MCF 10A (cell line): ENCODE measurements around the gene PUS3. TPM values are rescaled to one million over a fixed set of nuclear protein-coding genes. Genes with fewer than 3 reads are reported as not detected.

ENCODE experiments used
- BruUV-seq: library from RNA; stranded (reverse); fragments of 400-500 nt; replicated peaks from 2 replicates; lab custom pipeline; 2021; lab: Mats Ljungman, UMichigan
- CTCF ChIA-PET: fragments of 300-600 bp; sonication (Branson Sonifier 250); formaldehyde crosslinking; extraction: SDS; loops from one replicate; lab custom pipeline; 2021; ENCODE audit warnings: antibody characterized with exemption, inconsistent platforms; lab: Yijun Ruan, JAX
- POLR2A ChIA-PET: fragments of 300-600, 350-650 bp; sonication (Branson Sonifier 250); formaldehyde crosslinking; extraction: SDS; loops from one replicate; lab custom pipeline; 2020; ENCODE audit warnings: antibody characterized with exemption, inconsistent platforms; lab: Yijun Ruan, JAX
- DNase-seq: peaks from one replicate; pipeline ENCODE4 v3.0.0-alpha.2; 2018; ENCODE audit not compliant: unreplicated experiment
- H3K27ac Mint-ChIP-seq: one replicate; pipeline ENCODE4 v1.8.0; 2022; ENCODE audit warnings: mild to moderate bottlenecking, low read depth, mixed read lengths; ENCODE audit not compliant: unreplicated experiment
- H3K27me3 Mint-ChIP-seq: one replicate; pipeline ENCODE4 v1.8.0; 2022; ENCODE audit warnings: mixed read lengths; ENCODE audit not compliant: insufficient read depth, unreplicated experiment
- H3K36me3 Mint-ChIP-seq: one replicate; pipeline ENCODE4 v1.8.0; 2022; ENCODE audit warnings: mild to moderate bottlenecking, moderate library complexity, mixed read lengths; ENCODE audit not compliant: insufficient read depth, unreplicated experiment
- H3K4me1 Mint-ChIP-seq: one replicate; pipeline ENCODE4 v1.8.0; 2022; ENCODE audit warnings: mixed read lengths; ENCODE audit not compliant: insufficient read depth, unreplicated experiment
- H3K4me3 Mint-ChIP-seq: one replicate; pipeline ENCODE4 v1.8.0; 2022; ENCODE audit warnings: mild to moderate bottlenecking, moderate library complexity, mixed read lengths; ENCODE audit not compliant: unreplicated experiment
- H3K9me3 Mint-ChIP-seq: one replicate; pipeline ENCODE4 v1.8.0; 2022; ENCODE audit warnings: mixed read lengths; ENCODE audit not compliant: unreplicated experiment
- intact Hi-C: fragments of 100-400 bp; cut with micrococcal nuclease; formaldehyde crosslinking; loops from 2 replicates; pipeline ENCODE4 v1.14.1; 2022
- total RNA-seq: library from RNA; stranded (reverse); gene quantifications from 2 replicates; pipeline ENCODE4 v1.2.3, GENCODE V29; 2022
- TF ChIP-seq, protein P1 (sequence below): fragments of 200-600 bp; IDR thresholded peaks from one replicate; pipeline ENCODE4 v1.8.0; 2022; ENCODE audit warnings: antibody characterized with exemption, mild to moderate bottlenecking; ENCODE audit not compliant: unreplicated experiment

The PUS3 gene
- total RNA-seq, 1 experiment from 2014 or later: 16.5 TPM

DNA sequence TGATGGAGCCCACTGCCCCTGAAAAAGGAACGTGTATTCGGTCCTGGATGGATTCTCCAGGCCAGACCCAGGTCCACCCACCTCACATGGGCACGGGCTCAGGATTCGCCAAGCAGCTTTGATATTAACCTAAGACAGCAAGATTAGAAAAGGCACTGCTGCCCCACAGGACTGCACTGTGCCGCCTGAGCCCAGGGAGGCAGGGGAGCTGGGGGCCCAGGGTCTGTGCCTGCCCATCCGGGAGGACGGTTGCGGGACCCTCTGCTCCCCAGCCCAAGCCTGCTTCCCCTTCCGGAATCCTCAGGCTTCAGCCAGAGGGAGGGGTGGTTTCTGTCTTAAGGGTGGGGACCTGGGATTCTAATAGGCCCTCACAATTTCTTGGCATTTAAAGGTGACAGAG is 29.3 kb upstream of the PUS3 start:
- no TSS peak for BruUV-seq
- H3K9me3 Mint-ChIP-seq: no peaks in the 10 kb centered on the region
- no peak overlapping the region for H3K27ac Mint-ChIP-seq

DNA sequence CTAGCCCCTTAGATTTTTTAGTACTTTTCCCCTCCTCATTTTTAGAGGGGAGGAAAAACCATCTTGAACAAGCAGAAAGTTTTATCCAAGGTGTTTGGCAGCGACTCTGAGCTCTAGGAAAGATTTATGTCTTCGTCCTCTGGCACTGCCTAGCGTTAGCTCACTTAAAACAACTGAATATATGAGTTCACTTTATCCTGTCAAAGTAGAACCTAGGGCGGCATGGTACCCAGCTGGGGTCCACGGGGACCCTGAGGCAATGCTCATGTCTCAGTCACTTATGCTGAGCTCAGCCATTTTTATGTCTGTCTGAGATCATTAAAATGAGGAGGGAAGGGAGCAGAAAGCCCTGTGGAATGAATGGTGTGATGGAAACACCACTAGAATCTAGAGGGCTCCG is 28.7 kb upstream of the PUS3 start:
- no peak for DNase-seq
- H3K9me3 Mint-ChIP-seq: no peaks in the 10 kb centered on the region
- H3K36me3 Mint-ChIP-seq: no peaks in the 10 kb centered on the region
- intact Hi-C loops: no loop called here
- ChIA-PET POLR2A (interaction anchor here (0.6 kb wide), 1 partner anchor 71 kb away, joined by 3 read pairs; no protein-coding TSS in a partner anchor), CTCF (interaction anchor here (0.6 to 2.2 kb wide), 5 partner anchors 8 to 262 kb away, joined by 3 to 13 read pairs (median 9); no protein-coding TSS in a partner anchor)
- TF ChIP-seq, protein P1, sequence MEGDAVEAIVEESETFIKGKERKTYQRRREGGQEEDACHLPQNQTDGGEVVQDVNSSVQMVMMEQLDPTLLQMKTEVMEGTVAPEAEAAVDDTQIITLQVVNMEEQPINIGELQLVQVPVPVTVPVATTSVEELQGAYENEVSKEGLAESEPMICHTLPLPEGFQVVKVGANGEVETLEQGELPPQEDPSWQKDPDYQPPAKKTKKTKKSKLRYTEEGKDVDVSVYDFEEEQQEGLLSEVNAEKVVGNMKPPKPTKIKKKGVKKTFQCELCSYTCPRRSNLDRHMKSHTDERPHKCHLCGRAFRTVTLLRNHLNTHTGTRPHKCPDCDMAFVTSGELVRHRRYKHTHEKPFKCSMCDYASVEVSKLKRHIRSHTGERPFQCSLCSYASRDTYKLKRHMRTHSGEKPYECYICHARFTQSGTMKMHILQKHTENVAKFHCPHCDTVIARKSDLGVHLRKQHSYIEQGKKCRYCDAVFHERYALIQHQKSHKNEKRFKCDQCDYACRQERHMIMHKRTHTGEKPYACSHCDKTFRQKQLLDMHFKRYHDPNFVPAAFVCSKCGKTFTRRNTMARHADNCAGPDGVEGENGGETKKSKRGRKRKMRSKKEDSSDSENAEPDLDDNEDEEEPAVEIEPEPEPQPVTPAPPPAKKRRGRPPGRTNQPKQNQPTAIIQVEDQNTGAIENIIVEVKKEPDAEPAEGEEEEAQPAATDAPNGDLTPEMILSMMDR: no peak
- H3K27ac Mint-ChIP-seq: no peak overlapping the region
- H3K4me1 Mint-ChIP-seq: no peaks in the 10 kb centered on the region
- peaks cover 17% of the 10 kb centered on the region for H3K27me3 Mint-ChIP-seq
- no TSS peak for BruUV-seq
- no peak overlapping the region for H3K4me3 Mint-ChIP-seq

More for the DNA sequence above, 29.3 kb upstream of the PUS3 start:
- no peak for DNase-seq
- H3K36me3 Mint-ChIP-seq: no peaks in the 10 kb centered on the region
- H3K4me1 Mint-ChIP-seq: no peaks in the 10 kb centered on the region
- intact Hi-C loops: no loop called here
- POLR2A ChIA-PET: interaction anchor here (0.6 kb wide), 1 partner anchor 71 kb away, joined by 3 read pairs; no protein-coding TSS in a partner anchor
- TF ChIP-seq, protein P1: no peak
- no peak overlapping the region for H3K4me3 Mint-ChIP-seq
- CTCF ChIA-PET: interaction anchor here (1.1 to 2.2 kb wide), 4 partner anchors 9 to 129 kb away, joined by 3 to 13 read pairs (median 8); no protein-coding TSS in a partner anchor
- peaks cover 11% of the 10 kb centered on the region for H3K27me3 Mint-ChIP-seq

DNA sequence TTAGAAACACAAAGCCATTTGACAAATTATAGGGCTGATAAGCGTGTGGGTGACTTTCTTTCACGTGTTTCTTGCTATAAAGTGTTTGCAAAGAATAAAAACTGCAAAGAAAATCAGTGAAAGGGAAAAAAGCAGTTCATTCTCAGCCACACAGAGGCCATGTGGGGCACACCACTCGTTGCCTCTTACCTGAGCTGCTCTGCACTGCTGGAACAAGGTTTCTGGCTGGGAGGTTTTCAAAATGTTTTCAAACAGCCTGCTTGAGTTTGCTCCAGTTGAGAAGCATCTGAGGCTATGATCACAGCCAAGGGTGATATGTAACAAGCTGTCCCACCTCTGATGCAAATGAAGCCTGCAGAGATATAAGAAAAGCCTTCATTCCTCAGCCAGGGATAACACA is 28.1 kb upstream of the PUS3 start:
- DNase-seq: no peak
- ChIA-PET CTCF (interaction anchor here (0.6 to 2.2 kb wide), 6 partner anchors 8 to 284 kb away, joined by 3 to 13 read pairs (median 8); no protein-coding TSS in a partner anchor), POLR2A (no interaction called here)
- TF ChIP-seq, protein P1: no peak
- Mint-ChIP-seq H3K27me3 (peaks cover 23% of the 10 kb centered on the region), H3K36me3 (no peaks in the 10 kb centered on the region), H3K4me3 (no peak overlapping the region), H3K4me1 (no peaks in the 10 kb centered on the region), H3K9me3 (no peaks in the 10 kb centered on the region), H3K27ac (no peak overlapping the region)
- BruUV-seq: no TSS peak
- intact Hi-C loops: no loop called here

DNA sequence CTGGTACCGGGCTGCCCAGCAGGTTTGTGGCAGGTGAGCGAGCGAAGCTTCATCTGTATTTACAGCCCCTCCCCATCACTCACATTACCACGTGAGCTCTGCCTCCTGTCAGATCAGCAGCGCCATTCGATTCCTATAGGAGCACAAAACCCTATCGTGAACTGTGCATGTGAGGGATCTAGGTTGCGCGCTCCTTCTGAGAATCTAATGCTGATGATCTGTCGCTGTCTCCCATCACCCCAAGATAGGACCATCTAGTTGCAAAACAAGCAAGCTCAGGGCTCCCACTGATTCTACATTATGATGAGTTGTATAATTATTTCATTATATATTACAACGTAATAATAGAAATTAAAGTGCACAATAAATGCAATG is 27.1 kb upstream of the PUS3 start:
- BruUV-seq: no TSS peak
- CTCF ChIA-PET: interaction anchor here (0.8 to 4.0 kb wide), 4 partner anchors 11 to 264 kb away, joined by 3 to 30 read pairs (median 6); no protein-coding TSS in a partner anchor

More for the DNA sequence above, 27.1 kb upstream of the PUS3 start:
- H3K27me3 Mint-ChIP-seq: peaks cover 34% of the 10 kb centered on the region
- H3K4me1 Mint-ChIP-seq: peaks cover 5% of the 10 kb centered on the region
- H3K36me3 Mint-ChIP-seq: no peaks in the 10 kb centered on the region
- TF ChIP-seq, protein P1: no peak
- H3K4me3 Mint-ChIP-seq: no peak overlapping the region
- no peak overlapping the region for H3K27ac Mint-ChIP-seq
- DNase-seq: no peak
- H3K9me3 Mint-ChIP-seq: no peaks in the 10 kb centered on the region
- intact Hi-C loops: no loop called here
- POLR2A ChIA-PET: interaction anchor here (0.7 kb wide), 1 partner anchor 85 kb away, joined by 3 read pairs; no protein-coding TSS in a partner anchor
